Skeletal muscle satellite cell (primary cell): ENCODE measurements around the gene DHX40.

ENCODE experiments used
- H3K27me3 ChIP-seq: 2 replicates; pipeline ENCODE4 v1.7.0; 2013; ENCODE audit warnings: low read length; ENCODE audit not compliant: control insufficient read depth, insufficient read depth
- H3K36me3 ChIP-seq: 2 replicates; pipeline ENCODE4 v1.7.0; 2013; ENCODE audit warnings: mild to moderate bottlenecking, control low read depth, low read length; ENCODE audit not compliant: insufficient read depth
- H3K4me1 ChIP-seq: 2 replicates; pipeline ENCODE4 v1.7.0; 2013; ENCODE audit warnings: low read length; ENCODE audit not compliant: control insufficient read depth, insufficient read depth
- H3K4me2 ChIP-seq: 2 replicates; pipeline ENCODE4 v1.7.0; 2013; ENCODE audit warnings: mild to moderate bottlenecking, low read length
- H3K4me3 ChIP-seq: 2 replicates; pipeline ENCODE4 v1.7.0; 2013; ENCODE audit warnings: low read length
- H3K9ac ChIP-seq: 2 replicates; pipeline ENCODE4 v1.7.0; 2013; ENCODE audit warnings: mild to moderate bottlenecking, low read depth, low read length, moderate library complexity
- H3K9me3 ChIP-seq: replicated peaks from 2 replicates; pipeline ENCODE4 v1.7.0; 2013; ENCODE audit warnings: mild to moderate bottlenecking, control low read depth, low read length

Gene DHX40

GRCh38 chr17:59633658-59634359 is 68.4 kb downstream of the DHX40 start:
- H3K36me3 ChIP-seq, result peaks cover 6% of the 10 kb centered on the region
- no peak overlapping the region for H3K9ac ChIP-seq
- H3K27me3 ChIP-seq, result no peaks in the 10 kb centered on the region
- peak overlapping the region; percentile 15 for H3K4me2 ChIP-seq
- H3K9me3 ChIP-seq, result no peaks in the 10 kb centered on the region
- H3K4me3 ChIP-seq, result no peak overlapping the region
- peaks cover 14% of the 10 kb centered on the region for H3K4me1 ChIP-seq

DNA sequence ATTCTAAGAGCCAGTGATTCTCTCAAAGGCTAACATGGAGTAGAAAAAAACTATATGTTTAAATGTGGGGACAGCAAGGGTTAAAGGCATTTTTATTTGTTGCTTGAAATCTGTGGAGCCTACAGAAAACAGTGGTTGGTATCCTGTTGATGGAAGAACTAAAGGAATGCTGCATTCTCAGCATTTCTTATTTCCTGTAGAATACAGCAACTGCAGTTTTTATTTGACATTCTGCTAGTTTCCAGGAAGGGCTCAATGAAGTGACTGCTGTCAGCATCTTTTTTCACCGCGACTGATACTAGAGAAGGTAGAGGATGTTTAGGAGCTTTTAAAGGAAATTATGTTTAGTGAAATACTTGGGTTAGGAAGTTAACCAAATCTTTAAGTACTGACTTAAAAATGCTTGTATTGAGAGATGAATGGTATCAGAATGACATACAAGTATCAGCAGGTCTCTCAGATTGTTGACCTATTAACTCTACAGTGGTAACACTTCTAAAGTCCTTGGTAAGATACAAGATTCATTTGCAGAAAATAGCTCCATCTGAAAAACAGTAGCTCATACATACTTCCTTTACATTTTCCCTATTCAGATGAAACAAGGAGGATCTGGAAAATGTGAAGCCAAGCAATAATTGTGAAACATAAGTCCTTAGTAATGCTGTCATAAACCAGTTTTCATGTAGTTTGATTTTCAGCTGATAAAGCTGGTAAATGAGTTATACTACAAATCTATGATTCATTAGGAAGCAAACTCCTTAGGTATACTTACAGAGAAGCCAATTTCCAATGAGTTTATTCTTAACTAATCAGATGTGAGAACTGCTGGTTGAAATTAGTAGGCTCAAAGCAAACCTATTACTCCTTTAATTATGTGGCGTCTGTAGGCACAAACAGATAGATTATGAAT is 69.5 kb downstream of the DHX40 start:
- Histone ChIP-seq H3K4me1 (peaks cover 14% of the 10 kb centered on the region), H3K9ac (no peak overlapping the region), H3K9me3 (no peaks in the 10 kb centered on the region), H3K4me3 (no peak overlapping the region), H3K4me2 (peak overlapping the region; percentile 15), H3K36me3 (peaks cover 6% of the 10 kb centered on the region), H3K27me3 (no peaks in the 10 kb centered on the region)

- Histone ChIP-seq H3K36me3 (peaks cover 7% of the 10 kb centered on the region), H3K4me2 (no peak overlapping the region), H3K9ac (no peak overlapping the region), H3K9me3 (no peaks in the 10 kb centered on the region), H3K4me3 (no peak overlapping the region), H3K4me1 (peaks cover 27% of the 10 kb centered on the region), H3K27me3 (no peaks in the 10 kb centered on the region)
Measured at GRCh38 chr17:59637611-59638310, 72.4 kb downstream of the DHX40 start.

GRCh38 chr17:59638553-59638952 is 73.1 kb downstream of the DHX40 start:
- H3K9ac ChIP-seq, result no peak overlapping the region
- peaks cover 34% of the 10 kb centered on the region for H3K4me1 ChIP-seq
- H3K9me3 ChIP-seq, result no peaks in the 10 kb centered on the region
- H3K27me3 ChIP-seq, result no peaks in the 10 kb centered on the region
- peaks cover 8% of the 10 kb centered on the region for H3K36me3 ChIP-seq
- H3K4me2 ChIP-seq, result no peak overlapping the region
- H3K4me3 ChIP-seq, result no peak overlapping the region

GRCh38 chr17:59641799-59642484 is 76.5 kb downstream of the DHX40 start:
- H3K4me1 ChIP-seq, result peaks cover 23% of the 10 kb centered on the region
- H3K4me3 ChIP-seq, result no peak overlapping the region
- H3K4me2 ChIP-seq, result peak overlapping the region; percentile 11
- H3K36me3 ChIP-seq, result peaks cover 36% of the 10 kb centered on the region
- no peak overlapping the region for H3K9ac ChIP-seq
- no peaks in the 10 kb centered on the region for H3K27me3 ChIP-seq
- H3K9me3 ChIP-seq, result no peaks in the 10 kb centered on the region

DNA sequence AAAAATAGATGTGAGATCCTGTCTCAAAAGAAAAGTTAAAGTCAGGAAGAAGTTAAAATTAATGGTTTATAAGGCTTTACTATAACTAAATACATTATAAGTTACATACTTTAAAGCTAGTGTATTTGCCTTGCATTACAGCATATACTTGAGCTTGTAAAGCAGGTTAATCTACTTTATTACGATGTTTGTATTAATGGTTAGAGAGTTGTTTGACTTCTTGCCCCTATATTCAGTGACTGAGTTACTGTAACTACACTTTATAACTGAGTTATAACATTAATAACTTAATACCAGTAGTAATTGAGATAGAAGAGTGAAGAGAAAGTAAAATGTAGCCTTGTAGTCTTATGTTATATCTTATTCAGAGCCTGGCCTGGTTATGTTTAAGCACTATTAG is 77.2 kb downstream of the DHX40 start:
- Histone ChIP-seq H3K9me3 (no peaks in the 10 kb centered on the region), H3K4me2 (no peak overlapping the region), H3K4me3 (no peak overlapping the region), H3K4me1 (peaks cover 23% of the 10 kb centered on the region), H3K27me3 (no peaks in the 10 kb centered on the region), H3K9ac (no peak overlapping the region), H3K36me3 (peaks cover 42% of the 10 kb centered on the region)

GRCh38 chr17:59643159-59644140 is 78.0 kb downstream of the DHX40 start:
- Histone ChIP-seq H3K36me3 (peaks cover 49% of the 10 kb centered on the region), H3K4me1 (peaks cover 23% of the 10 kb centered on the region), H3K4me2 (no peak overlapping the region)

GRCh38 chr17:59647288-59647687 is 81.9 kb downstream of the DHX40 start:
- H3K36me3 ChIP-seq, result peaks cover 77% of the 10 kb centered on the region
- no peaks in the 10 kb centered on the region for H3K9me3 ChIP-seq
- no peak overlapping the region for H3K4me3 ChIP-seq
- no peak overlapping the region for H3K4me2 ChIP-seq
- no peak overlapping the region for H3K9ac ChIP-seq
- peaks cover 31% of the 10 kb centered on the region for H3K4me1 ChIP-seq
- no peaks in the 10 kb centered on the region for H3K27me3 ChIP-seq

More at GRCh38 chr17:59643159-59644140, 78.0 kb downstream of the DHX40 start:
- H3K27me3 ChIP-seq, result no peaks in the 10 kb centered on the region
- H3K9me3 ChIP-seq, result no peaks in the 10 kb centered on the region
- H3K4me3 ChIP-seq, result no peak overlapping the region
- H3K9ac ChIP-seq, result no peak overlapping the region

DNA sequence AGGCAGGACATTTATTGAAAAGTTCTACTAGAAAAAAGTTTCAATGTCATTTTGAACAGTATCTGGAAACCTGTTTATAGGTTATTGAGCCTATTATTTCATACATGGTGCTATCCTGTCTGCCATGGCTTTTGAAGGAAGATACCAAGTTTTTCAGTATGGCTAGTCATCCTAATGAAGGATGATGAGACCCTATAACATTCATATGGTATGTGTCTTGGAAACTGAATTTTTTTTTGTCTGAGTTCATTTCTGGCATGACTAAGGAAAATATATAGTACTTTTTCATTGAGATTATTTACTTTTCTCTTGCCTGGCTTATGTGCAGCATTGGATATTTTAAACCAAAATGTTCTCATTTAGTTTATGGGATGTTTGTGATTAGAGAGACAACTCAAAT is 84.5 kb downstream of the DHX40 start:
- H3K36me3 ChIP-seq, result peaks cover 81% of the 10 kb centered on the region

GRCh38 chr17:59650642-59651041 is 85.2 kb downstream of the DHX40 start:
- H3K4me1 ChIP-seq, result peaks cover 23% of the 10 kb centered on the region
- no peaks in the 10 kb centered on the region for H3K27me3 ChIP-seq
- H3K36me3 ChIP-seq, result peaks cover 81% of the 10 kb centered on the region
- H3K9me3 ChIP-seq, result no peaks in the 10 kb centered on the region
- H3K9ac ChIP-seq, result no peak overlapping the region
- no peak overlapping the region for H3K4me2 ChIP-seq
- no peak overlapping the region for H3K4me3 ChIP-seq

More for the DNA sequence above, 84.5 kb downstream of the DHX40 start:
- Histone ChIP-seq H3K4me2 (no peak overlapping the region), H3K4me3 (no peak overlapping the region), H3K9me3 (no peaks in the 10 kb centered on the region), H3K27me3 (no peaks in the 10 kb centered on the region), H3K4me1 (peaks cover 22% of the 10 kb centered on the region), H3K9ac (no peak overlapping the region)
